Measurements from ENCODE around the gene NKRF. TPM values are rescaled to one million over a fixed set of nuclear protein-coding genes. Genes with fewer than 3 reads are reported as not detected.

Gene NKRF
- total RNA-seq, 3 donors from 2014 or later (not counting 1 experiment from before 2014, with no cell fraction given): 6.7 to 9.2 (median 6.9) TPM

DNA sequence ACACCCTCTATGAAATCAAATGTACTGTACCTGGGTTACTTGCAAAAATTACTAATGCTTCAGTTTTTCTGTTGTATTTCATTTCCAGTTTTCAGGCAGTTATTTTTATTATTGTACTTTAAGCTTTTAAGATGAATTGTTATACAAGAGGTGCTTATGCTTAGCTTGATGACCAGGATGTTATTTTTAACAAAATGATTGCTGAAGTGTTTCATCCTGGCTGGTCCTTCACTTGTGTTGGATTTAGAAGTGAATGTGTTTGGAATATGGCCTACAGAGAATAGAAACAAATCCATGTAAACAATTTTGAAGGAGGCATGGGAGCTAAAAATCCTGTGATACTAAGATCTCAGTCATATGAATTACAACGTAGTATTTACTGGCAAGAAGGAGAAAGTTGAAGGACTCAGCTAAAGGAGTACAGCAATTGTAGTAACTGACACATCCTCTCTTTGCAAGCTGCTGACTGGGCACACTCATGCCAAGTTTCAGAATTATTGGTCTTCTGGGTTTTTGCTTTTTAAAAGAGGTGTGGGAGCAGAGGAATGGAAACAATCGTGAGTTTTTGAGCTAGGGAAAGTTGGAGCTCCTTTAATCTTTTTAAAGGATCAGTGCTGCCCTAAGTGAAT is 22.7 kb downstream of the NKRF start:
- DNase-seq (no peak), ATAC-seq (no peak)
- Mint-ChIP-seq H3K36me3 (peaks cover 6% of the 10 kb centered on the region), H3K4me3 (no peak overlapping the region), H3K27ac (peak overlapping the region in 1 of 2 donors; percentile 32), H3K27me3 (ENCODE audit: low read depth in 2 of 2) (peaks cover 0 to 6% of the 10 kb centered on the region in 2 donors), H3K4me1 (peaks cover 0 to 6% of the 10 kb centered on the region in 2 donors), H3K9me3 (no peaks in the 10 kb centered on the region)
- intact Hi-C loops (cut with micrococcal nuclease): no loop called here
- Histone ChIP-seq H3K36me3 (ENCODE audit: control insufficient read depth, insufficient read depth, low read length) (peaks cover 8% of the 10 kb centered on the region), H3K9me3 (ENCODE audit: control insufficient read depth, insufficient read depth, low read length) (no peaks in the 10 kb centered on the region), H3K4me1 (ENCODE audit: control insufficient read depth, insufficient read depth, low read length) (no peaks in the 10 kb centered on the region), H3K27me3 (ENCODE audit: control insufficient read depth, insufficient read depth, low read length) (no peaks in the 10 kb centered on the region), H3K27ac (ENCODE audit: low read length) (no peak overlapping the region), H3K4me3 (ENCODE audit: low read length) (no peak overlapping the region)
- 100% methylated on average over 1 of the region's 2 CpGs for WGBS (ENCODE audit: insufficient coverage)
- TF ChIP-seq, protein P1, sequence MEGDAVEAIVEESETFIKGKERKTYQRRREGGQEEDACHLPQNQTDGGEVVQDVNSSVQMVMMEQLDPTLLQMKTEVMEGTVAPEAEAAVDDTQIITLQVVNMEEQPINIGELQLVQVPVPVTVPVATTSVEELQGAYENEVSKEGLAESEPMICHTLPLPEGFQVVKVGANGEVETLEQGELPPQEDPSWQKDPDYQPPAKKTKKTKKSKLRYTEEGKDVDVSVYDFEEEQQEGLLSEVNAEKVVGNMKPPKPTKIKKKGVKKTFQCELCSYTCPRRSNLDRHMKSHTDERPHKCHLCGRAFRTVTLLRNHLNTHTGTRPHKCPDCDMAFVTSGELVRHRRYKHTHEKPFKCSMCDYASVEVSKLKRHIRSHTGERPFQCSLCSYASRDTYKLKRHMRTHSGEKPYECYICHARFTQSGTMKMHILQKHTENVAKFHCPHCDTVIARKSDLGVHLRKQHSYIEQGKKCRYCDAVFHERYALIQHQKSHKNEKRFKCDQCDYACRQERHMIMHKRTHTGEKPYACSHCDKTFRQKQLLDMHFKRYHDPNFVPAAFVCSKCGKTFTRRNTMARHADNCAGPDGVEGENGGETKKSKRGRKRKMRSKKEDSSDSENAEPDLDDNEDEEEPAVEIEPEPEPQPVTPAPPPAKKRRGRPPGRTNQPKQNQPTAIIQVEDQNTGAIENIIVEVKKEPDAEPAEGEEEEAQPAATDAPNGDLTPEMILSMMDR (IDR thresholded peaks at IDR 0.05): no peak

DNA sequence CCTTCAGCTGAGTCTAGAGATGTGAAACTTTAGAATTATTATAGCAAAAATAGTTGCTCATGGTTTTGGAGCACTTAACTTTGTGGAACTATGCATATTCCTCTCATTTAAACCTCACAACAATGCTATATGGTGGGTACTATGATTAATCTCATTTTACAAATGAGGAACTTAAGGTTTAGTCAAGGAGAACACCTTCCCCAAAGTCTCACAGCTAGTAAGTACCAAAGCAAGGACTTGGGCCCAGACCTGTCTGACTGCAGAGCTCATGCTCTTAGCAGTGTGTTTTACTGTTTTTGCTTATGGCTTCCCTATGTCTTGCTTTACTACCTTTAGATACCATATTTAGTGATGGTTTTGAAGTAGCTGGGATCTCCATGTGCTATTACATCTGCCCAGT is 26.8 kb downstream of the NKRF start:
- DNase-seq: no peak
- TF ChIP-seq, protein P1 (IDR thresholded peaks at IDR 0.05): no peak
- Mint-ChIP-seq H3K27ac (no peak overlapping the region), H3K4me3 (no peak overlapping the region), H3K27me3 (ENCODE audit: low read depth in 2 of 2) (peaks cover 0 to 6% of the 10 kb centered on the region in 2 donors), H3K4me1 (peaks cover 0 to 6% of the 10 kb centered on the region in 2 donors), H3K36me3 (peaks cover 6% of the 10 kb centered on the region), H3K9me3 (no peaks in the 10 kb centered on the region)
- ATAC-seq: no peak
- Histone ChIP-seq H3K9me3 (ENCODE audit: control insufficient read depth, insufficient read depth, low read length) (no peaks in the 10 kb centered on the region), H3K36me3 (ENCODE audit: control insufficient read depth, insufficient read depth, low read length) (peaks cover 5% of the 10 kb centered on the region), H3K27me3 (ENCODE audit: control insufficient read depth, insufficient read depth, low read length) (no peaks in the 10 kb centered on the region), H3K27ac (ENCODE audit: low read length) (no peak overlapping the region), H3K4me3 (ENCODE audit: low read length) (no peak overlapping the region), H3K4me1 (ENCODE audit: control insufficient read depth, insufficient read depth, low read length) (peaks cover 7% of the 10 kb centered on the region)
- intact Hi-C loops (cut with micrococcal nuclease): loop anchor here (10.0 kb wide), 1 partner anchor 175 kb away; the partner anchor contains the start of gene SOWAHD

DNA sequence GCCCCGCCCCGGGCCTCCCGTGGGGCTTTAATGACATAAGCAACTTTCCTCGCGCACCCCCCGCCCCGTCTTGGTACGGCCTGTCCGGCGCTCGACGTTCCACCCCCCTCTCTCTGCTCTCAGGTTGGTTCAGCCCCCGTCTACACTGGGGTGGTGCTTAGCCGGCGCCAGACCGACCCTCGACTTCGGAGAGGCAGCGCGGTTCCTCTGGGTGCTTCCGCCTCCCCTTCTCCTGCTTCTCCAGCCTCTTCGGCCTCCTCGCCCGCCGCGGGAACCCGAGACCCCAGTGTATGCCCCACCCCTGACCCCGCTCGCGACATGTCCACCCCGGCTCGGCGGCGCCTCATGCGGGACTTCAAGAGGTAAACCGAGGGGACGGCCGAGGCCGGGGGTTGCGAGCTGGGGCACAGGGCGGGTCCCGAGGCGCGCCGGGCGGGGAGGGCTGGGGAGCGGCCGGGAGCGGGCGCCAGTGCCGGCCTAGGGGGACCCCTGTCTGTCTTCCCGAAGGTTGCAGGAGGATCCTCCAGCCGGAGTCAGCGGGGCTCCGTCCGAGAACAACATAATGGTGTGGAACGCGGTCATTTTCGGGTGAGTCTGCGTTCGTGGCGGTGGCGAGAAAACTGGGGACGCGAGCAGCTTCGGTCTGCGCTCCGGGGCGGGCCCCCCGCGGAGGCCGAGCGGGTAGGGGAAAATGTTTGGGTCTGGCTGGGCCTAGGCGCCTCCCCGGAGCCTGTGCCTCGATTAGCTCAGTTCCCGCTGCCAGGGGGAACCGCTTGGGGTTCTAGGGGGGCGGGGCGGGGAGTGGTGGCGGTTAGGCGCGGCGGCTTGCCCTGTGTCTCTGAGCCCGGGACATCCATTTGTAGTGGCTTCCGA is 31.6 kb downstream of the NKRF start, which contains the start of gene UBE2A:
Gene UBE2A (plus strand): TSS at position 170 of the 873 bp plus-strand sequence. CDS start 149 bp downstream, at position 319.
- Mint-ChIP-seq H3K27me3 (ENCODE audit: low read depth in 2 of 2) (peaks cover 0 to 7% of the 10 kb centered on the region in 2 donors), H3K9me3 (no peaks in the 10 kb centered on the region), H3K36me3 (no peaks in the 10 kb centered on the region), H3K27ac (peak within 1 kb of the TSS; percentile 91 to 94), H3K4me3 (peak within 1 kb of the TSS; percentile 88), H3K4me1 (peaks cover 0 to 14% of the 10 kb centered on the region in 2 donors)
- peak within 1 kb of the TSS; percentile 84 for H3K27ac ChIP-seq (ENCODE audit: low read length)
- TF ChIP-seq, protein P1 (IDR thresholded peaks at IDR 0.05): no peak
- peaks cover 11% of the 10 kb centered on the region for H3K4me1 ChIP-seq (ENCODE audit: control insufficient read depth, insufficient read depth, low read length)
- H3K27me3 ChIP-seq (ENCODE audit: control insufficient read depth, insufficient read depth, low read length): no peaks in the 10 kb centered on the region
- no peaks in the 10 kb centered on the region for H3K9me3 ChIP-seq (ENCODE audit: control insufficient read depth, insufficient read depth, low read length)
- under 1% methylated on average over 86 of the region's 86 CpGs for WGBS (ENCODE audit: insufficient coverage)
- ATAC-seq: peak; percentile 93 to 99 (median 93)
- H3K4me3 ChIP-seq (ENCODE audit: low read length): peak within 1 kb of the TSS; percentile 86
- no peaks in the 10 kb centered on the region for H3K36me3 ChIP-seq (ENCODE audit: control insufficient read depth, insufficient read depth, low read length)
- DNase-seq: peak; percentile 83 to 93
- intact Hi-C loops (cut with micrococcal nuclease): loop anchor here (1.0 to 10.0 kb wide), 3 partner anchors 9 to 180 kb away; partner anchors contain the start of genes SOWAHD and STEEP1

Data from natural killer cell (primary cell).